Stimulated activated CD8-positive, alpha-beta memory T cell treated with anti-CD3 and anti-CD28 coated beads, Interleukin-12 subunit alpha, Interleukin-12 subunit beta, amount 100 ng/mL, for 24 hours (primary cell): Measurements from ENCODE around the gene MRPL21.
"Not testable (repeated sequence)": the region's sequence is repeated elsewhere in the genome, so short reads cannot be mapped to it uniquely, and the experiment has no call there.

ENCODE experiments used
- DNase-seq: peaks from one replicate; pipeline ENCODE4 v3.0.0-alpha.2; 2020; ENCODE audit errors: extremely low read depth

The MRPL21 gene

DNA sequence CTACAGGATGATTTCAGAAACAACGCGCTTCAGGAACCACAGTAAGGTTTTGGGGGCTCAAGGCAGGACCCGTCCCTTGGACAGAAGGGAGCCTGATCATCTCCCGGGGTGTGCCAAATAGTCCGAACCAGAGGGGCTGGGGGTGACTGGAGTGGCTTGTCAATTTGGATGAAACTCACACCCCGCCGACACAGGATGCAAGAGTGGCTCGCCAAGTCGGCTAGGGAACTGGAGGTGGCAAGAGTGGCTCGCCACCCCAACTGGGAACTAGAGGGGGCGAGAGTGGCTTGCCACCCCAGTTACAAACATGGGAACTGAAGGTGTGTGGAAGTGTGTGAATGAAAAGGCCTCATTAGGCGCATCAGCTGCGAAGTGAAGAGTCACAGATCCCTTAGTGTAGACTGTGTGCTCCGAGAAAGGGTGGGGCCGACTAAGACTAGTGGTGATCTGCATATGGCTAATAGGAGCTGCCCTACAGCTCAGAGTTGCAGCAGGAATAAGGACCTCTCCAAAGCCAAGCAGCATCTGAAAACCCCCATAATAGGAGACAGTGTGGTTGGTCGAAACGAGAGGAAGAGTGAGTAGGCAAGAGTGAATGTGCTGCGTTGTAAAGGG, 35.3 kb downstream of the MRPL21 start:
- no peak for DNase-seq

DNA sequence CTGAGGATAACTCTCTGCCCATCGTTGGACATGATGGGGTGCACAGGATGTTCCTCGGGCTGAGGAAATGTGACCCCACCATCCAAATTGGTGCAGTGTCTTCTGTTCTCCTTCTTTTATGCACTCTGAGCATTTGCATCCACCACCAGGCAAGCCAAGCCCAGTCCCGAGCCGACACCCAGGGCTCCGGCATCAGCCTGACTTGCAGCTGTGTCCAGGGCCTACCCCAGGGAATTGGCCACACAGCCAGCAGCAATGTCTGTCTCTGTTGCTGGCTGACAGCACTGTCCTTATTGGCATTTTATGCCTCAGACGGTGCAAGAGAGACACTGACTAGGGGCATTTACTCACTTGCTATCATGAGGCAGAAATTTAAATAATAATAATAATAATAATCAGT, 36.6 kb downstream of the MRPL21 start:
- DNase-seq = no peak

DNA sequence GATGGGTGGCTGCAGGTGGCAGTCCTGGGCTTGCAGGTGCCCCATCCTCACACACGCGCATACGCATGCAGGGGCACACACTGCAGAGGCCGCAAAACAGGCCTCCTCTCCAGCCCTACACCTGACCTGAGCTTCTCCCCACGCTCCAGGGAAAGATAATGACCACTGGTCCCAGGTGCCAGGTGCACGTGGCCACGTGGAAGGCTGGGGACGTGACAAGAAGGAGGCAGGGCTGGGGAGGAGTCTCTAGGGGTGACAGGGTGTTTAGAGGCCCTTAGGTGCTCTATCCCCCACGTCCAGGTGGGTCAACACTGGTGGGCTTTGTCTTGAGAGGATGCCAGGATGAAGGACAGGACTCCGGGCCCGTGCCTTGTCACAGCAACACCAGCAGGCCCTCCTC, 38.4 kb downstream of the MRPL21 start:
- no peak for DNase-seq

GRCh38 chr11:68863553-68864265, 39.9 kb downstream of the MRPL21 start:
- DNase-seq = no peak

GRCh38 chr11:68862421-68862820, 41.2 kb downstream of the MRPL21 start:
- no peak for DNase-seq

- DNase-seq = no peak
These were observed 44.5 kb downstream of the MRPL21 start for GRCh38 chr11:68859123-68859522.

DNA sequence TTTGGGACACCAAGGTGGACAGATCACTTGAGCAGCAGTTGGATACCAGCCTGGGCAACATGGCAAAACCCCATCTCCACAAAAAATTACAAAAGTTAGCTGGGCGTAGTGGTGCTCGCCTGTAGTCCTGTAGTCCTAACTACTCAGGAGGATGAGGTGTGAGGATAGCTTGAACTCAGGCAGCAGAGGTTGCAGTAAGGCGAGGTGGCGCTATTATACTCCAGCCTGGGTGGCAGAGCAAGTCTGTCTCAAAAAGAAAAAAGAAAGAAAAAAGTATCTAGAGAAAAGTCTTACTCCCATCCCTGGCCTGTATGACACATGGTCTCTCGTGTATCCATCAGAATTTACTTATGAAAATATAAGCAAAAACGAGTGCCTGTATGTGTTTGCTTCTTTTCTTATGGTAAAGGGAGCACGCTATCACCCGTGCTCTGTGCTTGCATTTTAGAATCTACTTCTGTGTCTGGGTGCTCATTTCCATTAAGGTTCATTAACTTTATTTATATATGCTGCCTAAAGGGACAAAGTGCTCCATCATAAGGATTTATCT, 46.5 kb downstream of the MRPL21 start:
- no peak for DNase-seq

DNA sequence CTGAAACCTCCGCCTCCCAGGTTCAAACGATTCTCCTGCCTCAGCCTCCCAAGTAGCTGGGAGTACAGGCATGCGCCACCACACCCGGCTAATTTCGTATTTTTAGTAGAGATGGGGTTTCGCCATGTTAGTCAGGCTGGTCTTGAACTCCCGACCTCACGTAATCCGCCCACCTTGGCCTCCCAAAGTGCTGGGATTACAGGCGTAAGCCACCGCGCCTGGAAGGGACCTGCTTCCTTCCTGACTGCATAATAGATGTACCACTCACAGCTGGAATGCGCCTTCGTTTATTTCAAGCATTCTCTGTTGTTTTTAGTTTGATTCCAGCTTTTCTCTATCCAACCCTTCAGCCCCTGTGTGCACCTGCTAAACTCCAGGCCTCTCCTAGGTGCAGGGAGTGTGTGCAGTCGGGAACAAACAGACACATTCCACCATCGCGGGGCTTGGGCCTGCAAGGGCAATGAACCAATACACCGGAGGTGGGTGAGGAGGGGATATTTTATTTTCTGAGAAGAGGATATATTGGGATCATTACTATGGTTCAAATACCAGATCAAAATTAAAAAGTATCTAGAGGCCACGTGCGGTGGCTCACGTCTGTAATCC, 47.1 kb downstream of the MRPL21 start:
- DNase-seq = not testable (repeated sequence)

DNA sequence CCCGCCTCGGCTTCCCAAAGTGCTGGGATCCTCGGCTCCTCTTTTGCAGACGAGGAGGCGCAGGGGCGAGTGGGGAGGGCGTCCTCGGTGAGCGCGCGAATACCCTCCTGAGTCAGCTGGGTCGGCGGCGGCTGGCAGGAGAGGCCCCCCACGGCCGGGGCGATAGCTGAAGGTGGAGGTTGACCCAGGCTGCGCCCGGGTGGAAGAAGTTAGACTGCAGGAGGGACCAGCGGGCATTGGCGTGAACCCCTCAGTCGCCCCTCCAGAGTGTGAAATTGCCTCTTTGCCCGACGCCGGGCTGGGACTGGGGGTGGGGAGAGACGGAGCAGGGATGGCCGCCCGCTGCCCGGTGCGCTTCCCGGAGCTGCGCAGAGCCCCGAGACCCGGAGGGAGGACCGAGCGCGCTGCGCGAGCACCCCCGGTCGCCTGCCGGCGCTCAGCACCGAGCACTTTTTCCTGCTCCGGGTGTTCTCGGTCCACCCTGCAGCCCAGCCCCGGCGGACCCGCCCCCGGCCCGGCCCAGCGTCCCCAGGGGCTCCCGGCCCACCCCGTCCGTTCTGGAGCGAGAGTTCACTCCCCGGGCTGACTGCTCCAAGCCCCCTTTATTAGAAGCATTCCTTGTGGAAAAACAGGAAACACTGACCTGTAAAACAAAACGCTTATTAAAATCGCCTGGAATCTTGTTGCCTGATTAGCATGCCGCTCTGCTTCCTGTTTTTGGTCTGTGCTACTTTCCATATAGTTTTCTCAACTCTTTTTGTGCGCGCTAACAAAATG, 48.2 kb downstream of the MRPL21 start:
- DNase-seq = no peak

GRCh38 chr11:68854273-68854958, 49.2 kb downstream of the MRPL21 start:
- DNase-seq = no peak

DNA sequence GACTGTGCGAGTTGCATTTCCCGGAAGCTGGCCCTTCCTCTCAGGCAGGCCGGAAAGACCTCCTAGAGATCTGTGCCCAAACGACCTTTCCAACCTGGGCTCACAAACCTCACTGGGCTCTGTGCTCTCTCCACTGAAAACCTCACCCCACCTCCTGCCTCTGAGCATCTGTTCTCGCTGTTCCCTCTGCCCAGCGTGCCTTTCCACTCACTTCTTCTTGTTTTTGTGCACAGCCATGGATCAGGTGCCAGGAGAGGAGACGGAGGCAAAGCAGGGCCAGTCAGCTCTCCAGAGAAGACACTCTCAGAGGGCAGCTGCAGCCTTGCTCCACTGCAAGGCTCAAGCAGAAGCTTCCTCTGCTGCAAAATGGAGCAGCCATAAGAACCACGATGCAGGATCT, 51.0 kb downstream of the MRPL21 start:
- DNase-seq = no peak

GRCh38 chr11:68848429-68848828, 55.2 kb downstream of the MRPL21 start:
- no peak for DNase-seq

DNA sequence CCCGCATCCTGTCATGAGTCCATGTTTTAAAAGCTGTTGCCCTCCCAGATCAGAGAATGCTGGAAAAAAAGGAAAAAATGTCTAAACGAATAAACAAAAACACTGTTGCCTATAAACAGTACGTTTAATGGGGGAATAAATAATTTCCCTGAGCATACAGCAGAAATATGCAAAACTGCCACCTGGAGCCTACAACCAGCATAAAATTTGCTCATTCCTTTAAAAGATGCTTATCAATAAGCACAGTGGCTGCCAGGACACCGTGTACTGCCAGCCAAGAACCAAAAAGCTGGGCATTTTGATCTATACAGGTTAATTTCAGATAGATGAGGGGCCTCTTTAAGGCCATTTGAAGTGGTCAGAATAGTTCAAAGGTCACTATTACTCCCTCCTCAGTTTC, 56.2 kb downstream of the MRPL21 start:
- no peak for DNase-seq

- DNase-seq = no peak
These were observed 58.2 kb downstream of the MRPL21 start for GRCh38 chr11:68845351-68846002.

- DNase-seq = no peak
These were observed 58.8 kb downstream of the MRPL21 start for GRCh38 chr11:68844801-68845200.

GRCh38 chr11:68844376-68844775, 59.3 kb downstream of the MRPL21 start:
- DNase-seq = no peak

DNA sequence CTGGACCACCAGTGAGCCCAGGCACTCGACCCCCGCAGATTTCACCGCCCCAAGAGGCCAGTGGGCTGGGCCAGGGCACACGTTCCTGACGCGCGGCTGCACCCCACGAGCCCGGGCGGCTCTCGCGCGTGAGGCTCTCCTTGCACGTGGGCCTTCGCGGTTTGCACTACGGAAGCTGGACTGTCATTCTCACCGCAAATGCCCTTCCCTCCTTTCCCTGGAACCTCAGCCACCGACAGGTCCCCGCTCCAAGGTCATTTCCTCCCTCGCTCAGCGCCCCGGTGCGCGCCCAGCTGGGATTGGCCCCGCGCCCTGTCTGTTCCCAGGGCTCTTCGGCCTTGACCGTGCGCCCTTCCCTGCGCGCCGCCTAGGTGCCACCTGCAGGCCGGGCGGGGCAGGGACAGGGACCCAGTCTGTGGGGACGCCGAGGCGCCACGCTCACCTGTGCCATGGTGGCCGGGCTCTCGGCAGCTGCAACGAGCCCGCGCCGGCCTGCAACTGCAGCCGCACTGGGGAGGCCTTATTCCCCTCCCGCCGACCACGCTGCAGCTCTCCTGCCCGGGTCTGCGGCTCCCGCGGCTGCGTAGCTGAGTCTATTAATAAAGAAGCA, 59.8 kb downstream of the MRPL21 start:
- no peak for DNase-seq

GRCh38 chr11:68843052-68843561, 60.5 kb downstream of the MRPL21 start:
- DNase-seq = no peak

GRCh38 chr11:68842427-68843051, 61.1 kb downstream of the MRPL21 start:
- DNase-seq = no peak
